Stimulated activated CD4-positive, alpha-beta T cell treated with anti-CD3 and anti-CD28 coated beads, Interleukin-12 subunit alpha, Interleukin-12 subunit beta, amount 100 ng/mL, for 48 hours (primary cell): ENCODE results near the gene NLGN1.
"Not testable (repeated sequence)": the region's sequence is repeated elsewhere in the genome, so short reads cannot be mapped to it uniquely, and the experiment has no call there.

Experiments used
- DNase-seq, 3 donors: peaks; one replicate each; pipeline ENCODE4 v3.0.0-alpha.2; 2020; ENCODE audit warnings: low read depth in 2 of 3, low spot score in 1 of 3

NLGN1 gene

DNA sequence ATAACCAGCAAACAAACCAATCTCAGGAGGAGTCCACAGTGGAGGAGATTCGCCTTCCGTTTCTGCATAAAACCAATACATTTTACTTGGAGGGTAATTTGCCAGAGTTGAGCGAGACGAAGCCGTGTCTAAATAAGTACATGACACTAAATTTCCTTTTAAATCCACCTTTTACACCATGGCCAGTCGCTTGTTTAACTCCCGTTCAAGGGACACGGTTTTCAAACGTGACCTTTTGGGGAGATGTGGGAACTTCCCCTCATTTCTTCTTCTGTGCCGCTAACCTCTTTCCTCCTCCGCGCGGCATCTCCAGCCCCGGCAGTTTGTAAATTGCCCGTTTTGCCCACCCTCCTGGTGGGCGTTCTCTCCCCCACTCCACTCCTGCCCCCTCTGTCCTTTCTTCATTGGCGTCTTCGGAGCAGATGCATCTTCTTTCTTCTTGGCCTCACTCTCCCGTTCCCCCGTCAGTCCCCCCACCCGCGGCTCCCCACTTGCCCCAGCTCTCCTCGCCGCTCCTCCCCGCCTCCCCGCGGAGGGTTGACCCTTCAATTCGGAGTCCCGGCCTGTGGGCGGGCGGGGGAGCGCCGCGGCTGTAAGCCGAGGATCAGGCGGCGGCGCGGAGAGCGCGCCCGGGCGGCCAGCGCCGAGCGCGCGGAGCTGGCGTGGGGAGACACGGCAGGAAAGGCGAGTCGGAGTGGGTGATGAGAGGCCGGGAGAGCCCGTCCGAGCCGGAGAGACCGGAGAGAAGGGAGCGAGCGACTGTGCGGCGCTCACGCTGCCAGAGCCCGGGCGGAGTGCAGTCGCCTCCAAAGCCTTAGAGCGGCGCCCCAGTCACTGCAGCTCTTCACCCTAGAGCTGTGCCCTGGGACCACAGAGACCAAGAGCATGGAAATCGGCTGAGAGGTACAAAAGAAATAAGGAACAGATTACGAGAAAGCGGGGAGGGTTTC, at the start of gene NLGN1:
Gene NLGN1, plus strand, starts transcription at position 584 of the 950 bp plus-strand sequence.
- no peak for DNase-seq

DNA sequence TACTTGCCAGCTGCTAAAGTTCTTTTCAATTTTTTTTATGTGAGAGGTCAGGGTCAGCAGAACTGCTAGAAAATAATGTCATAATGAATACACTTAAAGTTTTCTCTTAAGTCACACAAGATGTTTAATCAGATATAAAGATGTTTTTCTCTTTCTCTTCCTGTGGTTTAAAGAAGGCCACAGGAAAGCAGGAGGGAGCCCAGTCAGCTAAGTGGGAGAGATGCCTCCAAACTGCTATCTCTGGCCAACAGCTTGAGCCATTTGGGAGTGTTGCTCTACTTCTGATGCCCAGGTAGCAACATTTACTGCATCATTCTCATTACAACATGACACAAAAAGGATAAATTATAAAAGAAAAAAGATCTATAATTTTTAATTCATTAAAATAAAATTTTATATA, 45.7 kb upstream of the NLGN1 start:
- no peak for DNase-seq

DNA sequence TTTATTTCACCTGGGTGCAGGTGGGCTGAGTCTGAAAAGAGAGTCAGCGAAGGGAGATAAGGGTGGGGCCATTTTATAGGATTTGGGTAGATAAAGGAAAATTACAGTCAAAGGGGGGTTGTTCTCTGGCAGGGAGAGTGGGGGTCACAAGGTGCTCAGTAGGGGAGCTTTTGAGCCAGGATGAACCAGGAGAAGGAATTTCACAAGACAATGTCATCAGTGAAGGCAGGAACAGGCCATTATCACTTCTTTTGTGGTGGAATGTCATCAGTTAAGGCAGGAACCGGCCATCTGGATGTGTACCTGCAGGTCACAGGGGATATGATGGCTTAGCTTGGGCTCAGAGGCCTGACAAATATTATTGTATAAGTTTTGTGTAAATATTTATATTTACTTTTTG, 44.4 kb upstream of the NLGN1 start:
- not testable (repeated sequence) for DNase-seq

DNA sequence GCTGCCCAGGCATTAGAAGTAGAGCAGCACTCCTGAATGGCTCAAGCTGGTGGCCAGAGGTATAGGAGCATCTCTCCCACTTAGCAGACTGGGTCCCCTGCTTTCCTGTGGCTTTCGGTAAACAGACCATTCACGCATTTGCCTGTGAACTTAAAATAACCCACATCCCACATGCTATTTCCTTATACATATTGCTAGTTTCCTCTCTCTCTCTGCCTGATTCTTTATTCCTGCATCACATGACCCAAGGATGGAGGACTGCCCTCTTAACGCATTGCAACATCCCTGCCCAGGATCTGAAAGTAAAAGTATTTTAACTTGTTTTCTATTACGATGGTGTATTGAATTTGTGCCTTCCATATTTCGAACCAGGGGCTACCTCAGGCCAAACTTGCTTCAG, 43.4 kb upstream of the NLGN1 start:
- no peak for DNase-seq

DNA sequence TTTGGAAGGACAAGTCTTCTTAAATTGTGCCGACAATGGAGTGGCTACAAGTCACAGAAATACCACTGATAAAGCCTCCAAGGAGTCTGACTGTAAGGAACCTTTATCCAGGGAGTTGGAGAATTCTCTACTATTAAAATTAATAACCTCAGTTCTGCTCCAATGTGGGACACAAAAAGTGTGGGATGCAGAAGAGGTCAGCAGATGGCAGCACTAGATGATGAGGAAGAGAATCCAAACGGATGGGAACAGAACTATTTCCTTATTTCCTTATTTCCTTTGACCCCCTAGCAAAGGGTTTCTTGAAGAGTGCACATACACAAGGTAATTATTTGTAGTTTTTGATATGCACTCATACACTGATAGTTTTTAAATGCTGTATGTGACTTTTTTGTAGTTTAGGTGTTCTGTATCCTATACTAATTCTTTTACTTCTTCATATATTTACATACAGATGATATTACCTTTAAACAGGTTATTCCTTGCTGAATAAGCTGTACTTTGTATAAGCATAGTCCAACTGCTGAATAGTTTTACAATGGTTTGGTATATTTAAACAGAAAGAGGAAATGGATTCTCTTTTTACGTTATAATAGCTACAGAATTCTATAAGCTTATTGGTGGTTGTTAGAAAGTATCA, 25.6 kb upstream of the NLGN1 start:
- DNase-seq: no peak

DNA sequence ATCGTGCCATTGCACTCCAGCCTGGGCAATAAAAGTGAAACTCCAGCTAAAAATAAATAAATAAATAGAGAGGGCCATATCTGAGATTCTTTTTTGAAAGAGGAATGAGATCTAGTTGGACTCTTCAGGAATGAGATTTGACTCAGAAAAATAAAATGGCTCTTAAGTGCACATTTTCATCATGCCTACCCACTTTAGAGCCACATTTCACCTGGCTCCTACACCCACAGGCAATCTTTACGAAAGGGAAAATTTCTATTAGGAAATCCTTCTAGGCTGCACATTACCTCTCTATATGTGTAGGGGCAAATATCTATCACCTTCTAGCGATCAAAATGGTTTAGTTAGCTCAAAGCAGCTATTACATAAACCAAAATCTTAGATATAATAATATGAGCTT, 16.9 kb upstream of the NLGN1 start:
- no peak for DNase-seq

DNA sequence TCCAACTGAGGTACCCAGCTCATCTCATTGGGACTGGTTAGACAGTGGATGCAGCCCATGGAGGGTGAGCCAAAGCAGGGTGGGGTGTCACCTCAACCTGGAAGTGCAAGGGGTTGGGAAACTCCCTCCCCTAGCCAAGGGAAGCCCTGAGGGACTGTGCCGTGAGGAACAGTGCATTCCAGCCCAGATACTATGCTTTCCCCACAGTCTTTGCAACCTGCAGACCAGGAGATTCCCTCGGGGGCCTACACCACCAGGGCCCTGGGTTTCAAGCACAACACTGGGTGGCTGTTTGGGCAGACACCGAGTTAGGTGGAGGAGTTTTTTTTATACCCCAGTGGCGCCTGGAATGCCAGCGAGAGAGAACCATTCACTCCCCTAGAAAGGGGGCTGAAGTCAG, 15.6 kb upstream of the NLGN1 start:
- not testable (repeated sequence) for DNase-seq

DNA sequence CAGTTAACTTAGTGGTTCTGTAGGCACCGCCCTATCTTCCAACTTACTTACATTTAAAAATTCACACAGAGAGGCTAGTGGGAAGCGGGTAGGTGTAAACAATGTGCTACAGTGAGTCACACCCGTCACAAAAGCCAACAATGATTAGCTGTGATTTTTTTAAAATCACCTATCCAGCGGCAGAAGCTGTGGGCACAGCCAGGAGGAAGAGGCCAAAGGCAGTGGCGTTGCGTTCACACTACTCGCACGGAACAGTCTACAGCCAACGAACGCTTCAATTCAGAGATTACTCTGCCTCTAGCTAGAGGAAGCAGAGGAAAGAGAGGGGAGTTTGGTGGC, 2.5 kb upstream of the NLGN1 start:
- DNase-seq: no peak

DNA sequence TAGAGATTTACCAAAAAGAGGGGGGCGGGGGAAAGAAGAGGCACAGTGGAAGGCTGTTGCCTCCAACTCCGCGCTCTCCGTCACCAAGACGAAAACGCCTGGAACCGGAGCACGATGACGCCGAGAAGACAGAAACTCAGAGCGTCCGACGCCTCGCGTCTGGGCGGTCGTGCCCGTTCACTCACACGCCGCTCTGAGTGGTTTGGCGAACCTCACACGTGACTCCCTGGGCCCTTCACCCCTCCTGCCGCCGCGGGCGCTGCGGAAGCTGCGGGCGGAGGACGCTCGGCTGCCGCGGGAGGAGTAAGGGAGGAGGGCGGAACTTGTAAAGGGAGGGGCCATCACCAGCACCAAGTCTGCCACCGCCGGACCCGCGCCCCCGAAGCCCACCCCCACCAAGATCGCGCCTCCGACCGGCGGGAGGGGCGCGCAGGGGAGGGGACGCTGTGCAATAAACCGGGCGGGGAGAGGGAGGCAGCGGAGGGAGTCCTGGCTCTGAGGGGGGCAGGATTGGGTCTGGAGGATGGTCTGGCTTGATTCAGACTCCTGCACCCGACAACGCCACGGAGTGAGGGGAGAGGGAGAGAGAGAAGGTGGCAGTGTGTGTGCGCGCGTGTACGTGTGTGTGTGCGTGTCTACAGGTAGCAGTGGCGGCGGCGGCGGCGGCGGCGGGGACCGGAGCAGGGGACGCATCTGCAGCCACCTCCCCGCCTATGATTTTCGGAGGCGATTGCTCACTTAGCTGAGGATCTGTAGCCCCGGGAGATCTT, 1.9 kb upstream of the NLGN1 start:
- DNase-seq: peak in 2 of 3 donors; percentile 29 to 30

DNA sequence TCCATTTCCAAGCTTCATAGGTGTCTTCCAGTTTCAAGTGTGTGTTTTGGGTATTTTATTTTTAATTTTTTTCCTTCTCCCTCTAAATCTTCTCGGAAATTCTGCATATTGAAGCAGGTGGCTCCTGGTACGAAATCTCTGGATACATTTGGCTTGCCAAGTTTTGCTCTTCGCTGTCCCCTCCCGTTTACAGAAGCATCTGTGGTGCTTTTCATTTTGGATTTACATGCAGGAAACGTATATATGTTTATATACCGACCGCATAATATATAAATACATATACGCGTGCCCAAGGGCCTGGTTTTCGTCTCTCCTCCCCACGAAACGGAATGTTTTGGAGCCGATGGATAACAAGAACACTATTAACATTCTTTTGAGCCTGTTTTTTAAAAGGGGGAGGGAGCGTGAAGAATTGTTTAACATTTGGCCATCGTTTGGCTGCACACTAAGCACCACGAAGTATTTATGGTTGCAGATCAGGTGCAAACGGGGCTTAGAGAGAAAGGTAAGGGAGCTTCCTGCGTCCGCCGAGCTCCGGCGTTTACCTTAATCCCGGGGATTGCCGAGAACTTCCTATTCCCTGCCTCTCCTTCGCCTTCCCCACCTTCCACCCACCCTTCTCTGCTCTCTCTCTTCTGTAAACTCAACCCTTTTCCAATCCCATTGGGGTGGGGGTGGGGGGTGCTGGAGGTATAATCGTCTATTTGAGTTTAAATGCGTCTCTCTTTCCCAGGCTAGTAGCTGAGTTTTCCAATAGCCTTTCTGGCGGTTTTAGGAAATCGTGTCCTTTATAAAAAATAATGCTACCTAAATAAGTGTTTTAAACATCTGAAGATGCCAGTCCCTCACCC, 1.1 kb upstream of the NLGN1 start:
- no peak for DNase-seq

DNA sequence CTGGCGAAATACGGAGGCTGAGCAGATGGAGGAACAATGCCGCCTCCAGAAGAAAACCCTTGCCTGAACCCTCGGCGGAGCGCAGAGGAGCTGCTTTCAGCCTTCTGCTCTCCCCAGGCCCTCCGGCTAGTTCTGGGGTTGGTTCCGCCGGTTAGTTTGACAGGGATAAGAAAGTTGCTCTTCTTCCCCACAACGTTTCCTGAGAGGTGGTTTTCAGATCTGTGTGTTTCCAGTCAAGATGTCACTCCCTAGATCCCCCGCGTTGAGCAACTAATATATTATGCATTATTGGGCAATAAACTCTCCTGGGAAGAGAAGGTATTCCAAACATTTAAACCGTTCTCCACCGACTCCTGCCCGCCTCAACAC, 551 bp downstream of the NLGN1 start:
- DNase-seq: no peak

DNA sequence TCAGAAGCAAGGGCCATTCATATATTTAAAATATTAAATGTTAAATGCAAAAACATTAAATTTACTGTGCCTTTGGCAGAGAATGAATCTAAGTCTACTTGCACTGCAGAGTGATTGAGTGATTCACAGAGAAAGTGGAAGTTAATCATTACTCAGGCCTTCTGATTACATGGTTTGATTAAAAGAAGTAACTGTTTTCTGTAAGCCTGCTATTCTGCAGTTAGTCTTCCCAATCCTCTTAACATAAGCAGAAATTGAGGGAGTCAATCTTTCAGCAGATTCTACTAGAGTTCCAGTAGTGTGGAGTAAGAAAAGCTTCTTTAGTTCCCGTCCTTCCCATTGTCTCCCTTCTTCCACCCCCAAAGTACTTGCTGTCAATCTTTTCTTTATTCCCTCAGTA, 1.5 kb downstream of the NLGN1 start:
- no peak for DNase-seq

DNA sequence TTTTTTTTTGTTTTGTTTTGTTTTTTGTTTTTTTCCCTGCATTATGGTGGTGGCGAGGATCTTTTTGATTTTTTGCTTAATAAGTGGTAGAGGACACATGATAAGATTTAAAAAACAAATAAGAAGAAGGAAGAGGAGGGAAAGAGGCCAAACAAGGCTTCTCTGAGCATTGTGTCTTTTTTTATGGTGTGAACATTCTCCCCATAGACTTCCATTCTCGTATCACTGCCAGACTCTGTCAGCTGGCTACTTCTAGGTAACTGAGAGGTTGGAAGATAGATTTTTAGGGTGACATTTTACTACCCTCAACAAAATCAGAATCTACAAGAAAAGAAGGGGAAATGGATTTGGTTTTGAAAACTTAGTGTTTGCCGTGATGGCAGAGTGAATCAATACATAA, 3.8 kb downstream of the NLGN1 start:
- no peak for DNase-seq

DNA sequence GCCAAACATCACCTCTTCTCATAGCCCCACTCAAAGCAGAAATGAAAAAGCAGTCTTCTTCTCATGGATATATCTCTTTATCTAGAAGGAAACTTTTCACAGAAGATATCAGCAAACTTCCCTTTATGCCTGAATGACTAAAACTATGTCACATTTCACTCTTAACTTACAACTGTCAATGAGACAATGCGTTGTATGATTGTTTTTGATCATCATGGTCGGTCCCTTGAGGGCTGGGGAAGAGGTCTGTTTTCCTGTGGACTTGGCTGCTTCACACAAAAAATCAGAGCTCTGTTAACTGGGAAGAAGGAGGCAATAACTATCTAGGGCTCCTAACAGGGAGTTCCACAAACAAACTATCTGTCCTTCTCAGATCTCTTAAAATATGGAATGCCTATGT, 5.1 kb downstream of the NLGN1 start:
- DNase-seq: no peak

DNA sequence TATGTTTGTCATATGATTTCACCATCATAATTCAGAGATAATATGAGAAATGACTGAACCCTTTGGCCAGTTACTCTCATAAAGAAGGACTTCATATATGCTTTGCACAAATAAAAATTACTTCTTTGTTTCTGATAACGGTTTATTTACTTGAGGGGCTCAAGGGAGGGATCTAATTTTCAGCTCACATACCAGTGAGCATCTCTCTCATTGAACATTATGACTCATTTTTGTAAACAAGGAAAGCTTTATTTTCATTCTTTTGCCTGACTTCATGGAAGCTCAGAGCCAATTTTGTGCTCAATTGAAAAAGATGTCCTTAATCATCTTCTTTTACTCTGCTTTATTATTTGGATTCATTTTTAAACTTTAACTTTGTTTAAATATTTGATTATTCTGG, 5.8 kb downstream of the NLGN1 start:
- no peak for DNase-seq

DNA sequence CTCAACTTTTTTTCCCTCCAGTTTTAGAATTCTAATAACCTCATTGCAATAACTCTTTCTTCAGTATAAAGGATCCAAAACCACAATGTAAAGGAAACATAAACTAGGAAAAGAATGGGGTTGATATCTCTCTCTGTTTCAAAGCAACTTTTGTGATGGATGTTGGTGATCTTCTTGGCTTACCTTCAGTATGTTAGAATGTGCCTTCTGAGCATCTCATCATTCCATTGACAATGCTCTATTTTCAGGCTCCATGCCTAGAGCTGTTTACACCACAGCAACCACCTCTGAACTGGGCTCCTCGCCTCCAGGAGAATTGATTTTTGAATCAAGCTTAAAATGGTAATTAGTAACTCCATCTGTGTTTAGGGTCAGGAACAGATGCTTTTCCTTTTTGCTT, 6.6 kb downstream of the NLGN1 start:
- DNase-seq: no peak

DNA sequence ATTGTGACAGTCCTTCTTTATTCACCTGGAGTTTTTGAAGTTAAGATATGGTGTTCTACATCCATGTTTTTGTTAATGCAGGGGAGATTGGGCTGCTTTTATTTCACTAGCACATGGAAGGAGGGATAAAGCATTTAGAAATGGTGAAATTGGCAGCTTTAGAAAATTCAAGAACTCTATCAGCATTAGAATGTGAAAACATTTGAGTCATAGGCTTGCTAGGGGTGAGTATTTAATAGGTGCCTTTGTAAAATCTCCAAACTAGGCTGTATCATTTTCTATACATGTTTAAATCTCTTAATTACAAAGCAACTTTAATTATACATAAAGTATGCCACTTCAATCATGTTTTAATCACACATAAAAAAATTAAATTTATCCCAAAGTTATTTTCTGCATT, 12.9 kb downstream of the NLGN1 start:
- DNase-seq: no peak

DNA sequence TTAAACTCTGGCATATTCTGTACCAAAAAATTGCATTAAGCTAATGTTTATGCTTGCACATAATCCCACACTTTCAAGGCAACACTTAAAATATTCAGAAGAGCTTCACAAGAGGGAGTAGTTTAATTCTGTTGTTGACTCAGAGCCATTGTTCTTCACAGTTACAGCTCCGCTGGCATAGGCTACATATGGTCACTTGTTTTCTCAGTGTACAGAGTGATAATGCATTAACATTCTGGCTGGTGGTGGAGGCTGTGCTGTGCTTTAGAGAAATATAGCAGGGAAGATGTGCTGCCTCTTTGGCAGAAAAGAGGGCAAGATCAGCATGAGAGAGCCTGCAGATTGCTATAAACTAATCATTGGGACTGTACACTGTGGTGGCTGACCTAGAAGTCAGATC, 13.3 kb downstream of the NLGN1 start:
- no peak for DNase-seq

DNA sequence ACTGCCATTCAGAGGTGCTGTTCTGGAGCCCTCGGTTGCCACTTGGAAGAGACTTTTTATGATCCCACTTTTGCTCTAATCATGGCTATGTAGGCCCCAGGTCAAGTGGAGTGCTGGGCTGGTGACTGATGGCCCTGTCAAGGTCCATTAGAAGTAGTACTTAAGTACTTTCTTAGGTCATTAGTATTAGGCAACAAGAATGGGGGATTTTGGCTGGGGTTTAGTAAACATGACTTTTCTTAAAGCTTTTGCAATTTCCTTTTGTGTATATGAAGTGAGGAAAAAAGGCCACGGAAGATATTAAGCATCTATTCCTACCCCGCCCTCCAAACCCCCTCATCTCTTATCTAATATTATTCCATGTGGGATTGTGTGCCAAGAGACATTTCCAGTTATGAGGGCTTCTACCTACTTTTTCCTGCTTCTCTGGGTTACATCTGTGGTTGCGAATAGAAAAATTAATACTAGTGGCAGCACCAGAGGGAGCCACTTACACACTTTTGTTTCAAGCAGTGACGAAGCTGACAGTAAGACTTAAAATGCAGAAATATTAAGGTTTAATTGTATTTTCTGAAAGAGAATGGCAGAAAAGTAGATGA, 13.9 kb downstream of the NLGN1 start:
- no peak for DNase-seq

DNA sequence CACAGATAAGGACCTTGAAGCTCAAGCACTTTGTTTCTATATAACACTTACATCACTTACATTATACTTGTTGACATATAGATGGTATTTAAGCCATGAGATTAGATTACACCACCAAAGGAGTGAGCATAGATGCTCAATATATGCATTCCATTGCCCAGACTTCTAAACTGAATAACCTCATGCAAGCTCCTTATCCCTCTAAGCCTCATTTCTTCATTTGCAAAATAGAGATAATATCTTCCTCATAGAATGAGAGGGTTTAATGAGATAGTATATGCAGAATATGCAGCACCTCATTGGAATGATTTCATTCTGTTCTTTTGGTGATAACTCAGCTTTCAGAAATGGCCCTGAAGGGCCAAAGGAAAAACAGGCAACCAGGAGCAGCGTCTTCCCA, 18.5 kb downstream of the NLGN1 start:
- no peak for DNase-seq

DNA sequence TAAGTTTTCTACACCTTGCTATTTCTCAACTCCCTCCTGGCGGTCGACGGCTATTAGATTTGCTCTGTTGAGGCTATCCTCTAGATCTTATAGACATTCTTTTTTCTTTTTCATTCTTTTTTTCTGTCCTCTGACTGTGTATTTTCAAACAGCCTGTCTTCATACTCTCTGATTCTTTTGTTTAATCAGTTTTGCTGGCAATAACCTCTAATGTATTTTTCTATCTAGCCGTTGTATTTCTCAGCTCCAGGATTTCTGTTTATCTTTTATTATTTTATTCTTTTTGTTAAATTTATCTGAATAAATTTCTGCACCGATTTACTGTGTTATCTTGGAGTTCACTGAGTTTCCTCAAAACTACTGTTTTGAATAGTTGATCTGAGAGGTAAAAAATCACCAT, 31.5 kb downstream of the NLGN1 start:
- DNase-seq: no peak
